Testis (tissue), 3 donors: ENCODE results near the gene NSUN2. TPM values are rescaled to one million over a fixed set of nuclear protein-coding genes. Genes with fewer than 3 reads are reported as not detected.

ENCODE experiments used
- DNase-seq: peaks from one replicate; pipeline ENCODE4 v3.0.0-alpha.2; 2019
- H3K27ac ChIP-seq, 2 donors: fragments of 200-600 bp; sonication (generic); one replicate each; pipeline ENCODE4 v1.5.1; 2019
- H3K27me3 ChIP-seq: fragments of 200-600 bp; sonication (generic); one replicate; pipeline ENCODE4 v1.5.1; 2019
- H3K36me3 ChIP-seq: fragments of 200-600 bp; sonication (generic); one replicate; pipeline ENCODE4 v1.5.1; 2017; ENCODE audit warnings: low read depth; ENCODE audit errors: missing control alignments
- H3K4me1 ChIP-seq: fragments of 200-600 bp; sonication (generic); one replicate; pipeline ENCODE4 v1.5.1; 2019
- H3K4me3 ChIP-seq, 2 donors: fragments of 200-600 bp; sonication (generic); one replicate each; pipeline ENCODE4 v1.5.1; 2017 to 2019
- H3K9me3 ChIP-seq: fragments of 200-600 bp; sonication (generic); one replicate; pipeline ENCODE4 v1.5.1; 2017
- CTCF ChIP-seq, 3 experiments: fragments of 450-650 bp in 2 of 3; fragments of 200-600 bp in 1 of 3; sonication (generic) in 1 of 3; IDR thresholded peaks; one replicate each; pipeline ENCODE4 v1.5.1; 2016 to 2019; ENCODE audit warnings: antibody characterized with exemption in 3 of 3, mild to moderate bottlenecking in 2 of 3, moderate library complexity in 1 of 3
- POLR2A ChIP-seq: fragments of 450-650 bp; IDR thresholded peaks from one replicate; pipeline ENCODE4 v1.6.1; 2017; ENCODE audit warnings: antibody characterized with exemption, mild to moderate bottlenecking, moderate library complexity
- WGBS, 2 donors: methylation state at CpG; one replicate each; pipeline ENCODE4 v1.1.5; 2018; 5-methylcytosine and 5-hydroxymethylcytosine counted together
- intact Hi-C: fragments of 100-400 bp; cut with DNase I; formaldehyde crosslinking; loops from one replicate; pipeline ENCODE4 v1.15.1; 2023; ENCODE audit warnings: low total_unique reads
- polyA plus RNA-seq: library from polyadenylated mRNA; stranded (reverse); fragments of 350-450 nt; fragmentation: Illumina TruSeq; extraction: RNeasy Lipid Tissue Mini Kit (QIAGEN cat#74804); gene quantifications from one replicate; pipeline ENCODE4 v1.2.3, GENCODE V29; 2014; ENCODE audit warnings: low read depth, low replicate concordance; ENCODE audit not compliant: insufficient read depth
- total RNA-seq, 2 donors: library from RNA; depleted of rRNA; stranded (reverse); fragments of >200 nt; gene quantifications; one replicate each; pipeline ENCODE4 v1.2.3, GENCODE V29; 2016

The NSUN2 gene
- total and polyA plus RNA-seq, 3 donors from 2014 or later: 51.6 to 80.1 (median 66.7) TPM

- Histone ChIP-seq H3K36me3 (no peaks in the 10 kb centered on the region), H3K4me3 (no peak overlapping the region), H3K27ac (no peak overlapping the region), H3K9me3 (no peaks in the 10 kb centered on the region), H3K4me1 (no peaks in the 10 kb centered on the region), H3K27me3 (no peaks in the 10 kb centered on the region)
- intact Hi-C loops: no loop called here
- DNase-seq: no peak
- TF ChIP-seq POLR2A: no peak
- TF ChIP-seq CTCF (IDR thresholded peaks at IDR 0.05): no peak
- 86 to 88% methylated on average over 11 of the region's 11 CpGs for WGBS, 2 donors
Measured at GRCh38 chr5:6601271-6601670, 31.6 kb downstream of the NSUN2 start.

GRCh38 chr5:6599739-6600138 lies 33.1 kb downstream of the NSUN2 start:
- Histone ChIP-seq H3K36me3 (no peaks in the 10 kb centered on the region), H3K27ac (no peak overlapping the region), H3K9me3 (no peaks in the 10 kb centered on the region), H3K4me3 (no peak overlapping the region), H3K27me3 (no peaks in the 10 kb centered on the region), H3K4me1 (no peaks in the 10 kb centered on the region)
- TF ChIP-seq POLR2A (no peak), CTCF (IDR thresholded peaks at IDR 0.05) (no peak)
- intact Hi-C loops: no loop called here
- no peak for DNase-seq
- 86 to 87% methylated on average over 3 to 8 of the region's 8 CpGs for WGBS, 2 donors

GRCh38 chr5:6598351-6598900 lies 34.4 kb downstream of the NSUN2 start:
- no peak for TF ChIP-seq POLR2A
- no peak for TF ChIP-seq CTCF (IDR thresholded peaks at IDR 0.05)
- Histone ChIP-seq H3K4me3 (no peak overlapping the region), H3K27me3 (no peaks in the 10 kb centered on the region), H3K27ac (no peak overlapping the region), H3K36me3 (no peaks in the 10 kb centered on the region), H3K9me3 (no peaks in the 10 kb centered on the region), H3K4me1 (no peaks in the 10 kb centered on the region)
- no peak for DNase-seq
- 77 to 82% methylated on average over 14 of the region's 14 CpGs for WGBS, 2 donors
- intact Hi-C loops: no loop called here

GRCh38 chr5:6597557-6597956 lies 35.3 kb downstream of the NSUN2 start:
- H3K36me3 ChIP-seq: no peaks in the 10 kb centered on the region

More at GRCh38 chr5:6597557-6597956, 35.3 kb downstream of the NSUN2 start:
- no peak overlapping the region for H3K27ac ChIP-seq
- H3K27me3 ChIP-seq: no peaks in the 10 kb centered on the region
- no peaks in the 10 kb centered on the region for H3K4me1 ChIP-seq
- TF ChIP-seq CTCF (IDR thresholded peaks at IDR 0.05) (no peak), POLR2A (no peak)
- intact Hi-C loops: no loop called here
- no peaks in the 10 kb centered on the region for H3K9me3 ChIP-seq
- H3K4me3 ChIP-seq: no peak overlapping the region
- no peak for DNase-seq
- 75 to 77% methylated on average over 6 of the region's 6 CpGs for WGBS, 2 donors
